Upper lobe of left lung (tissue), 4 donors: ENCODE data around the gene TBCD.

Experiments
- EP300 ChIP-seq, 4 donors: sonication (generic); formaldehyde crosslinking; IDR thresholded peaks; one replicate each; pipeline ENCODE4 v1.5.1; 2017; ENCODE audit warnings: antibody characterized with exemption in 4 of 4, control low read depth in 2 of 4
- POLR2A ChIP-seq, 4 donors: fragments of 450-650 bp; IDR thresholded peaks; one replicate each; pipeline ENCODE4 v1.5.1; 2016 to 2017; ENCODE audit warnings: antibody characterized with exemption in 4 of 4, mild to moderate bottlenecking in 2 of 4
- POLR2AphosphoS5 ChIP-seq, 2 donors: sonication (generic); formaldehyde crosslinking; IDR thresholded peaks; one replicate each; pipeline ENCODE4 v1.5.1; 2017; ENCODE audit warnings: antibody characterized with exemption in 2 of 2
- TF ChIP-seq, protein P1 (sequence below), 6 experiments: fragments of 450-650 bp in 4 of 6; fragments of 200-600 bp in 2 of 6; sonication (generic) in 2 of 6; IDR thresholded peaks; one replicate each; pipeline ENCODE4 v1.5.1; 2016 to 2019; ENCODE audit warnings: antibody characterized with exemption in 6 of 6

DNA sequence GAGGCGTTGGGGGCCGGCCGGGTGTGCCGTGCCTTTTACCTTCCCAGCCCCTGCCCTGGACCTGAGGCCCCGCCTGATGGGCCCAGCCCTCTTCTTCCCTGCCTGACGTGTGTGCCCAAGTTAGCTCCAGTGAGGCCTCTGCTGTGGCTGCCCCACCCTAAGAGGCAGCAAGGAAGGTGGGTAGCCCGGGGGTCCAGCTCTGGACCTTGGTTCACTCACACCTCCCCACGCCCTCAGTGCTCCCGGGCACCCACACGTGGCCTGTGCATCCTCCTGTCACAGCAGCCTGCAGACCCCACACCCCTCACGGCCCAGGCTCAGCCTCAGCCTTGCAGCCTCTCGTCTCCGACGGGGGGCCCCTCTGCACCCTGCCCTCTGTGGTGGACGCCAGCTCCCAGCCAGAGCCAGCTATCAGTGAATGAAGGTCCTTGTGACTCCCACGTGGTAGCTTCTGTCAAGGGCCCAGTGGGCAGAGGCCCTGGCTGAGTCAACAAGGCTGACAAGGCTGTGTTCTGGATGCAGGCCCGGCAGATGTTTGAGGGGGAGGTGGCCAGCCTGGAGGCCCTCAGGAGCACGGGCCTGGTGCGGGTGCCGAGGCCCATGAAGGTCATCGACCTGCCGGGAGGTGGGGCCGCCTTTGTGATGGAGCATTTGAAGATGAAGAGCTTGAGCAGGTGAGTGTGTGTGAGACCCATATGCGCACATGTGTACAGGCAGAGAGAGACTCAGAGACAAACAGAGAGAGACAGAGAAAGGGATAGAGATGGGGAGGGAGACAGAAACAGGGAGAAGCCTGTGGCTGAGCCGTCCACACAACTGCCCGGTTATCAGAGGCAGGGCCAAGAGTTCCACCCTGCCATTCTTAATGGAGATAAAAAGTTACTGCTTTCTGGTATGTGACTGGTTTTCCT is 13.6 kb upstream of the TBCD start:
- TF ChIP-seq POLR2A (IDR thresholded peaks at IDR 0.05) (no peak), POLR2AphosphoS5 (IDR thresholded peaks at IDR 0.05) (no peak), EP300 (IDR thresholded peaks at IDR 0.05) (no peak)
- TF ChIP-seq, protein P1, sequence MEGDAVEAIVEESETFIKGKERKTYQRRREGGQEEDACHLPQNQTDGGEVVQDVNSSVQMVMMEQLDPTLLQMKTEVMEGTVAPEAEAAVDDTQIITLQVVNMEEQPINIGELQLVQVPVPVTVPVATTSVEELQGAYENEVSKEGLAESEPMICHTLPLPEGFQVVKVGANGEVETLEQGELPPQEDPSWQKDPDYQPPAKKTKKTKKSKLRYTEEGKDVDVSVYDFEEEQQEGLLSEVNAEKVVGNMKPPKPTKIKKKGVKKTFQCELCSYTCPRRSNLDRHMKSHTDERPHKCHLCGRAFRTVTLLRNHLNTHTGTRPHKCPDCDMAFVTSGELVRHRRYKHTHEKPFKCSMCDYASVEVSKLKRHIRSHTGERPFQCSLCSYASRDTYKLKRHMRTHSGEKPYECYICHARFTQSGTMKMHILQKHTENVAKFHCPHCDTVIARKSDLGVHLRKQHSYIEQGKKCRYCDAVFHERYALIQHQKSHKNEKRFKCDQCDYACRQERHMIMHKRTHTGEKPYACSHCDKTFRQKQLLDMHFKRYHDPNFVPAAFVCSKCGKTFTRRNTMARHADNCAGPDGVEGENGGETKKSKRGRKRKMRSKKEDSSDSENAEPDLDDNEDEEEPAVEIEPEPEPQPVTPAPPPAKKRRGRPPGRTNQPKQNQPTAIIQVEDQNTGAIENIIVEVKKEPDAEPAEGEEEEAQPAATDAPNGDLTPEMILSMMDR (IDR thresholded peaks at IDR 0.05), result no peak
